Suppressor macrophage treated with lipopolysaccharide for 1 hour (primary cell): Measurements from ENCODE around the gene NR2C2.

Experiments used
- DNase-seq, 3 donors: peaks; one replicate each; pipeline ENCODE4 v3.0.0-alpha.2; 2020 to 2022

NR2C2 gene

DNA sequence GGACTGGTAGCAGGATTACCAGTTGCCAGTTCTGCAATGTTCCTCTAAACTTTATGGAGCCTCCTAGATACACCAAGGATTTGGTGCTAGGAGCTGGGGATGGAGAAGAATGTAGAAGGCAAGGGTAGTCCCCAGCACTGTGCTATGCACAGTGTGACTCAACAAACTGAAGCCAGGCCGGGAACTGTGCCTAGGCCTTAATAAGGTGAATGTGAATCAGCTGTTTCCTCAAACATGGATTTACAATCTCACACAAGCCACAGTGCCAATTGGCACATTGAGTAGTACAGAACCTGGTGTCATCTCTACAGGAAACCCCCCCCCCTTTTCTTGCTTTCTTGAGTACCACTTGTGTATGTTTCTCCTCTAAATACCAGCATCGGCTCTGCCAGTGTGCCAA is 85.3 kb downstream of the NR2C2 start:
- DNase-seq = no peak

DNA sequence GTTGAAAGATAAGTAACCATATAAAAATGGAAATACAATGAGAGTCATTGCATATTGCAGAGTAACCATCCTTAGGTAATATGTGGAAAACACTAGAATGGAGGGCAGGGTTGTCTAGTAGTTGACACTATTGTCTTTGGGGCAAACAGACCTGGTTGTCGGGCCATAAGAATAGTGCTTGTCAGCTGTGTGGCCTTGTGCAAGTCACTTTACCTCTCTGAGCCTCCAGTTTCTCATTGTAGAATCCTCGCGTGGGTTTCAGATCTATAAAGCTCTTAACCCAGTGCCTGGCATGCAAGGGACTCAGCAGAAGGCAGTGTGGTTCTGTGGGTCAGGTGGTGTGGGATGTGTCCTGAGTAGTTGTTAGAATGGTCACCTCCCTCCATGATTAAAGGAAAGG is 85.7 kb downstream of the NR2C2 start:
- DNase-seq = no peak

DNA sequence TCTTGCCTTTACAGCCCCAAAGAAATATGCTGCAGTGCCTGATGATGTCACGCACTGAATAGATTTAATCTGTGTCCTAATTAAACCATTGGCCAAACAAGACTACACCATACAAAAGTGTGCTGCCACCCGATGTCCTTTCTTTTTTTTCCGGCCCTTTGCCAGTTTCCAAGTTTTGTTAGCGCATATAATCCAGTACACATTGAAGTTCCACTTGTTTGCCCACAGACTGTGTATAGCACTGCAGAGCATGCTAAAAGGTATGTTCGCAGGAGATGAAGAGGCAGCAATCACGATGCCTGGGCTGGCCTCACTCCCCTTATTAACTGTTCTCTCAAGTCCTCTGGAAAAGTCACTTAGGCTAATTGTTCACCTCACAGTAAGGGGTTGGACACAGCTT is 90.9 kb downstream of the NR2C2 start:
- no peak for DNase-seq

DNA sequence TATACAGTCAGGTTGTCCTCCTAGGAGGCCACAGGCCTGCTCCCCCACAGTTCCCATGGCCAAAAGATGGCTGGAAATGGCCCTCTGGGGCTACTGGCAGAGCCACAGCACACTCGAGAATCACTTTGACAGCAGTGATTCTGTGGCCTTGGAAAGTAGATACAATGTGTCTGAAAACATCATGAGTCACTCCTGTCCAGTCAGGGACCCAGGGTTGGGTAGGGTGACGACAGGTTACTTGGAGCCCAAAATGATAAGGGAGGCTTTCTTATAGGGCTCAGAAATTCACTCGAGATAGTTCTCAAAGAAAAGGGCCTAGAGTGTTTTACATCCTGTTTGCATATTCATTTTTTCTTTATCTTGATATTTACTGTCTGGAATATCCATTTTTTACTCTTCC is 93.5 kb downstream of the NR2C2 start:
- DNase-seq = no peak

DNA sequence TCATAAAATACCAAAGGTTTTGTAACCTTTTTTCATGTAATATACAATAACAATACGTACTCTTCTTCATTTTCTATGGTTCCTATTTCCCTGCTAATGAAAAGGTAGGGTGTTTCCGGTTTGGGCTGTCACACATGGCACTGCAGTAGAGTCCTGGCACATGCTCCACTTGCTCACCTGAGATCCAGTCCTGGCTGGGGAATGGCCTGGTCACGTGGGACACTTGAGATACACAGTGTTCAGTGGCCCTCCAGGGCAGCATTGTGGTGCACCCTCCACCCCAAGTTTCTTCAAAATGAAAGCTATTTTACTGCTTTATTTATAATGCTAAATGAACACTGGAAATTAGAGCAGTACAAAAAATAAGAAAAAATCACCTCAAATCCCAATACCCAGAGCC is 94.6 kb downstream of the NR2C2 start:
- DNase-seq = no peak

DNA sequence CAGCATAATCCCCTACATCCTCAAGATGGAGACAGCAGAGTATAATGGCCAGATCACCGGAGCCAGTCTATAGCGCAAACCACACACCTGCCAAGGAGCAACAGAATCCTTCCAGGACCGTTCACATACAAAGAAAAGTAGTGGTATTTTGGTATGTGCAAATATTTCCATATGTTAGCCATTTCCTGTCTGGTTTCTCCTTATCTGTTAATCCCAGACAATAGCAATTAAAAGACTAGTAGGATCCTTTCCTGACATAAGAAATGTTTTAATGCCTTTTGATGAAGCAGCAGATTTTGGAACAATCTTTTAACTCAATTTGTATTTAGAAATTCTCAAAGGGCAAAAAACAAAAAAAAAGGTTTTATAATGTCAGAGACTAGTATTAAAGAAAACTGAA is 95.6 kb downstream of the NR2C2 start:
- no peak for DNase-seq

DNA sequence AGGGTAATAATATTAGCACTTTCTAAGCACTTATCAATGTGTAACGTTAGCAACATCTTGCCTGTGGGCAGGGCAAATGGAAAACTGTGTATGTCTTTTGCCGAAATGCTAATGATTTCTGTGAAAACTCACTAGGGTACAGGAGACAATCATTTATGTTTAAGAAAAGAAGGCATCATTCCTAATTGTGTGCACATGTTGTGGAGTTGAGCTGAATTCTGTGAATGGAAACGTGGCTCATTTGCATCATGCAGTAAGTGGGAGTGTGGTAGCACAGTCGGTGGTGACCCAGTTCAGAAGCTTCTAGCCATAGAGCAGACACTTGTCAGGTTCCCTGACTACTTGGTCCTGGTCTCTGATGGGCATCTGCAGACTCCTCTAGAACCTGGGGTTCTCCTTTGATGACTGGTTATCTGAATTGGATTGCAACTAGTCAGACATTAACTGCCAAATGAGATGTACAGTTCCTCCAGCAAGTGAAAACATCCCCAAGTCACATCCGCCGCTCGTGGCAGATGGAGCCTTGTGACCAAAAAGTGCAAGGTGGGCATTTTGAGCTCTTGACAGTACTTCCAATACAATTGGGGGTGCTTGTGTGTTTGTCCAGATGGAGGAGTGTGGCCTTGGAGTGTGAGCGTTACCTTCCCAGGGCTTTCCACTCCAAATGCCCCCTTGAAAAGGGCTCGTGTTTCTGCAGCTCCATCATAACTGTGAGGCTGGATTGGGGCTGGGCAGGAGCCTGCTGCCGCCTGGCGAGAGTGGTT is 96.2 kb downstream of the NR2C2 start:
- DNase-seq = no peak

DNA sequence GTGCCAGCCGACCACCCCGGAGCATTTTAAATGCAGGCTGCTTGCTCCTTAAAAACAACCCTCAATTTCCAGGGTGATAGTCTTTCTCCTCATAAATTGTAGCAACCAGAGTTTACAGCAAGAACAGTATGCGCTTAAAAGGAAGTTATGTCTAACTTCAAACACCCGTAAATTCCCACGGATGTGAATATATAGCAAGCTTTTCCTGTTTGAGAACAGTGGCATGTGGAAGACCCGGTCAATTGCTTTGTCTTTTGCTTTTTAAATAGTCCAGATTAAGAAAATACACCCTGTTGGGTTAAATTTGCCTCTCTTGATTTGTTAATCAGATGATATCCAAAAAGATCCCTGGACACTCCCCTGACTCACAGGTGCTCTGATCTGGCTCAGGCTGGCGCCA is 96.9 kb downstream of the NR2C2 start:
- DNase-seq = no peak

DNA sequence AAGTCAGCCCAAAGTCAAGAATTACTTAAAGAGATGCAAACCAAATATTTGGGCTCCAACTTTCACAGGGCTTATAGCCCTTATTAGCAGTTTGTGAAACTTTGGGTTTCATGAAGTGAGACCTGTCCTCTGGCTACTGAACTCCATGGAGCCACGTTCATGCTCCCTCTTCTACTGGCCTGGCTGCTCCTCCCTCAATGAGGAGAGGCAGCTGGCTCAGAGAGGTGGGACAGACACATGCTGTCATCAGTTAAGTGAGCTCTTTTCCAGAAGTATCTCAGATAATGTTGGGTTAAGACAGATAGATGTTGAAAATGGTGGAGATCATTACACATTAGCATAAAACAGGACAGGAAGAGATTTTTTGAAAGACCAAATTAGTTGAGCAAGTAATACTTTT is 98.3 kb downstream of the NR2C2 start:
- no peak for DNase-seq

DNA sequence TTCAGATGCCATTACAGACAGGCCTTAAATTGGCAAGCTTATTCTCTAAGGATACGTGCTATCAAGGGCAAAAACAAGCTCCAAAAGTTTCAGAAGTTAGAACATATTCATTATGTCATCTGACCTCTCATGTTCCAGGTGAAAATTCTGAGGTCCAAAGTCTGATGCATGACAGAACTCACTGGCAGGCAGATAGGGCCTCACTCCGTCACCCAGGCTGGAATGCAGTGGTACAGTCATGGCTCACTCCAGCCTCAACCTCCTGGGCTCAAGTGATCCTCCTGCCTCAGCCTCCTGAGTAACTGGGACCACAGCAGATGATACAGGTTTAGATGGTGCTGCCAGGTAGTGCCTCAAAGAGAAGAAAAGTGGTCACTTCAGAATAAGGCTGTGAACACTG is 102.2 kb downstream of the NR2C2 start:
- no peak for DNase-seq

DNA sequence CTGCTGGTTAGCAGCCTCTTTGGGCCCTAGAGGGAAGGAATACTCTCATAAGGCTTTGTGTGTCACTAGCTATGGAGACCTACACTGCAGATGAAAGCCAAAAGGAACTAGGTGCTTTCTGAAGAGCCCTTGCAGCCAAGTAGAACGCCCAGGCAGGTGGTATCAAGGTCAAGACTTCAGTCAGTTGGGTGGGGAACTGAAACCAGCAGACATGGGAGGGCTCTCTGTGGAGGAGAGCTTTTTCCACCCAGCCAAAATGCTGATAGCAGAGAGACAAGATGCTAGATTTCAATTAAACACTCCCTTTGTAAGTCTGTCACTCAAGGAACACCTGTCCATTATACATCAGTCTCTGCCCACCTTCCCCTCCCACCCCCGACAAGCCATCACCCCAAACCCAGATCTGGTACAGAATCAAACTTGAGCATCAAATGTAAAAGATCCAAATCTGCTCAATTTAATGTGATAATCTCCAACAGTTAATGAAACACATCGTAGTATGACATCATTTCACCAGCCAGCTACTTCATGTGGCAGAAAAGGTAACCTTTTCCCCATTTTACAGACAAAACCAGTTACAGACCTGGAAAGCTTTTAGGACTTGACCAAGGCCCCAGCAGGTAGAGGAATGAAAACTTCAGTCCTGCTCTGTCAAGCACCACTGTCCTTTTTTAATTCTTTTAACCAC is 103.2 kb downstream of the NR2C2 start:
- no peak for DNase-seq

DNA sequence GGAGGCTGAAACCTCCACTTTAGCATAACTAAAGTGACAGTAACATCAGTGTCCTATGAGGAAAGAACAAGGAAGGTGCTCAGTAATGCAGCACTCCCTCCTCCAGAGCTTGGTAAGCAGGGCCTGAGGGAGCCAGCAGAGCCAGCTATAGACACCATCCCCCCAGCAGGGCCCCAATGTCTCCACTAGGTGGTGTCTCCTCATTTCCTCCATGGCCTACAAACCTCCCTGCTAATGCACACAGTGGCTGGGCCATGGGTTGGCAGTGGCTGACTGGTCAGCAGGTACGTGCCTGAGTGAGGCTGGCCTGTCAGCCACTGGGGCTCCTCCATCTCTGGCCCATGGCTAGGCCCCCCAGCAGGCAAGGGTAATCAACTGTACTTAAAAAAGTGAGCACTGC is 104.1 kb downstream of the NR2C2 start:
- DNase-seq = peak; percentile 46 to 68 (median 48)

DNA sequence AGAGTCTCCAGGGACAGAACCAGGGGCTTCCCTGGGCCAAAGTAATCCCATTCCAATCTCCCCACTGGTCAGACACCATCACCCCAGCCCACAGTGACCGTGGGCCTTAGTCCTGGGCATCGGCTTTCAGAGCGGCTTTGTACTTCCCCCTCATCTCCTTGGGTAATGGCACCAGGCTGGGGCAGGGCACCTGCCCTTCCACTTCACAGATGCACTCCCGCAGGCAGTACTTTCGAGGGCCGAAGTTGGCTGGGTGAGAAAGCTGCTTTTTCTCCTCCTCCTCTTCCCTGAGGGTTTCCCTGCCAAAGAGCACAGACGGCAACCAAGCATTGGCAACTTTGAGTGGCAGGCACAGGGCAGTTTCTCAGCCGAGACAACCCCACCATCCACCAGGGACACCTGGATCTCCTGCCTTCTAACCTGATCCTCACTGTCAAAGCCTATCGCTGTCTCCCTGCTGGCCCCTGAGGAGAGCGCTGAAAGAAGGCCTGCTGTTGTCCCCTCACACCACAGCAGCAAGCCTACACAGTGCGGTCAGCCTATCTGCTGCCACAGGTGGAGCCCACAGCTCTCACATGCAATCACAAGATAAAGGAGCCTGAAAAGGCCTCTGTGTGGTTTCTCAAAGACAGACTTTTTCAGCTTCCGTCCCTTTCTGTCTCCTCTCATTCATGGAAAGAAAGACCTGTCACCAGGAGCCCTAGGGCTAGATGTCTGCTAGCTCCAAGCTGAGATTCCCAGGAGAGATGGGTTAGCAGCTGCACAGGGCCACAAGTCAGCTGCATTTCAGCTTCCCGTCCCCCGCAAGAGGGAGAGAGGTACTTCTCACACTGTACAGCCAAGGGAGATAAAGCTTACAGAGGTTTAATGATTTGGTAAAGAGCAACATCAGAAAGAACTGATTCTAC is 105.2 kb downstream of the NR2C2 start:
- DNase-seq = no peak

DNA sequence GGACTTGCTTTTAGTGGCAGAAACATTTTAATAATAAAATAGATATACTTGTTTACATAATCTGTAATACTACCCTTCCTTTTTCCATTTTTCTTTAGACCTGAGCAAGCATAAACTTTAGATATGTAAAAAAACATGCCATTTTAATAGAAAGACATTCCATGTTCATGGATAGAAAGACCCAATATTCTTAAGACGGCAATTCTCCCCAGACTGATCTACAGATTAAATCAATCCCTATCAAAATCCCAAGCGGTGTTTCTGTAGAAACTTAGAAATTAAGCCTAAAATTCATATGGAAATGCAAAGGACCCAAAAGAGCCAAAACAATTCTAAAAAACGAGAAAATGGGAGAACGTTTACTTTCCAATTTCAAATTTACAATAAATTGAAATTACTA is 106.2 kb downstream of the NR2C2 start:
- DNase-seq = no peak

DNA sequence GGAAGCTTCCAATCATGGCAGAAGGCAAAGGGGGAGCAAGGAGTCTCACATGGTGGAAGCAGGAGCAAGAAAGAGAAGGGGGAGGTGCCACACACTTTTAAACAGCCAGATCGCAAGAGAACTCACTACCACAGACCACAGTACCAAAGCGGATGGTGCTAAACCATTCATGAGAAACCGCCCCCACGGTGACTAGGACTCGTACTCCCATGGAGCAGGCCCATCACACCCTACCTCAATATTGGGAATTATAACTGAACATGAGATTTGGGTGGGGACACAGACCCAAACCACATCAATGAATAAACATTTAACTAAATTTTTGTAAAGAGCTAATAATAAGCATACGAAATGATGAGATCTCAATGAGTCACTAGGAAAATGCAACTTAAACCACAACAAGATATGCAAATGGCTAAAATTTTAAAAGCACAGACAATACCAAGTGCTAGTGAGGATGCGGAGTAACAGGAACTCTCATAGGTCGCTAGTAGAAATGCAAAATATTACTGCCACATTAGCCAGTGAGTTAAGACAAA is 107.7 kb downstream of the NR2C2 start:
- peak in 1 of 3 donors; percentile 6 for DNase-seq

DNA sequence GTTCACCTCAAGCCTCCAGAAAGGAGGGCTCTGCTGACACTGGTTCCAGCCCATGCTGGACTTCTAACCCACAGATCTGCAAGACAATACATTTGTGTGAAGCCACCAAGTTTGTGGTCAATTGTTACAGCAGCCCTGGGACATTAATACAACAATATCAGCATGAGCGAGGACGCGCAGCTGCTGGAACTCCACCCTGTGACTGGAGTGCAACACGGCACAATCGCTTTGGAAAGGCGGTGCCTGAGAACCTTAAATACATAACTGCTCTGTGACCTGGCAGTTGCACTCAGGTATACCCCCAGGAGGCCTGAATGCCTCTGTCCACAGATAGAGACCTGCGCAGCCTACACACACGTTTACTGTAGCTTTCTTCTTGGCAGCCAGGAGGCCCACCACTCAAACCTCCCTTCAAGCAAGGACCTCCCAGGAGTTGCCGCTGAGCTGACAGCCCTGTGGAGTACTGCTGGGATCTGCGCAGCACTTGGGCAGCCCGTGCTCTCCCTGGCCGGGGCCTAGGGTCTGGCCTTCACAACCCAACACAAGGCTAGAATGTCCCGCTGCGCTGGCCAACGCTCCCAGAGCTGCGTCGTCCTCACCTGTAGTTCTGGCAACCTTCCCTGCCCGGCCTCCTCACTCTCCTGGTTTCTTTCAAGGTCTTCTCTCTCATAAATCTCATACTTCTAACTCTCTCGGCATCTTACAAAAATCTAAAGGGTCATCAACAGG is 109.5 kb downstream of the NR2C2 start:
- no peak for DNase-seq

DNA sequence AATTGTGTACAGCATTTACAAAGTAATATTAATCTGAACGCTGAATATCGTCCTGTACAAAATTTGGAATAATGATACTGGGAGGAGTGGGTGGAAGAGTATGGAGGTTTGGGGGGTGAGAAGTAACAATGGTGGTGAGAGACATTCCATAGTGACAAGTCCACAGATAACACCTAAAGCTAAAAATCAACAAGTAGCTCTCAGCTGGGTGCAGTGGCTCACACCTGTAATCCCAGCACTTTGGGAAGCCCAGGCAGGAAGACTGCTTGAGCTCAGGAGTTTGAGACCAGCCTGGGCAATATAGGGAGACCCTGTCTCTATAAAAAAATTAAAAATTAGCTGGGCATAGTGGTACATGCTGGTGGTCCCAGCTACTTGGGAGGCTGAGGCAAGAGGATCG is 112.6 kb downstream of the NR2C2 start:
- DNase-seq = no peak

DNA sequence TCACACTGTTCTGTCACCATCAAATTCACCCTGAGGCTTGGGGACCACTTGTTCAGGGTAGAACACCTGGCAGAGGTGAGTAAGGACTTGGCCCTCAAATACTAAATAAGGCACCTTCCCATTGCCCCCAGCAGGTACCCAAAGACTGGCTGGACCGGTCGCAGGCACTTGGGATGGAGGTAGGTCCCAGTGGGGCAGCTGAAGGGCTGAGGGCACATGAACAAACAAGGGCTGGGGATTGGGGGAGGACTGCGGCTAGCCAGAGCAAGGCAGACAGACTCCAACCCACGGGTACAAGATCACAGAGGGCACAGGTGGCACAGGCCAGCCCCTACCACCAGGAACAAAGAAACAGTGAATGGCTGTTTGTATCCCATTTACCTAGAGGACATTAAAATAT is 115.9 kb downstream of the NR2C2 start:
- no peak for DNase-seq

DNA sequence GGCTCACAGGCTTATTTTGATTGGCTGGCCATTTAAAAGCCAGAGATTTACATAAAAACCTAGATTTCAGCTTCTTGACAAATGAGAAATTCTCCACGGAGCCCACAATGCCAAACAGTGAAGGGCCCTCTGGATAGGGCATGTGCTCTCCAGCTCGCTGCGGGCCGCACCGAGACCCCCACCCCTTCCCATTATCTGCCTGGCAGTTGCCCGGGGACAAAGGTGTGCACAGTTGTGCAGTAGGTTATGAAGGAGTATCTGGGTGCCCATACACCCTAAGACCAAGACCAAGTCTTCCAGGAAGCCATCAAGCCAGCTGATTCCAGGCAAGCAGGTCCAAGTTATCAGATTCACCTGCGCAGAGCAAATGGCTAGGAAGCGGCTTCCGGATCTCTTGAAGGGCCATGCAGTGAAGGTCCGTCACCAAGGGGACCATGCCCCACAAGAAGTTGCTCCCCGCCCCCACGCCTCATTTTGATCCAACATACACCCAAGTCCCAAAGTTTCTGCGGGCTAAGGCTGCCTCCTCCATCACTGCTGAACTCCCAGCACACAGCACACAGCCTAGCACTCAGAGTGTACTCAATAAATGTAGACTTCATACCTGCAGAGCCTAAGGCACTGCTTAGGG is 116.4 kb downstream of the NR2C2 start:
- no peak for DNase-seq

DNA sequence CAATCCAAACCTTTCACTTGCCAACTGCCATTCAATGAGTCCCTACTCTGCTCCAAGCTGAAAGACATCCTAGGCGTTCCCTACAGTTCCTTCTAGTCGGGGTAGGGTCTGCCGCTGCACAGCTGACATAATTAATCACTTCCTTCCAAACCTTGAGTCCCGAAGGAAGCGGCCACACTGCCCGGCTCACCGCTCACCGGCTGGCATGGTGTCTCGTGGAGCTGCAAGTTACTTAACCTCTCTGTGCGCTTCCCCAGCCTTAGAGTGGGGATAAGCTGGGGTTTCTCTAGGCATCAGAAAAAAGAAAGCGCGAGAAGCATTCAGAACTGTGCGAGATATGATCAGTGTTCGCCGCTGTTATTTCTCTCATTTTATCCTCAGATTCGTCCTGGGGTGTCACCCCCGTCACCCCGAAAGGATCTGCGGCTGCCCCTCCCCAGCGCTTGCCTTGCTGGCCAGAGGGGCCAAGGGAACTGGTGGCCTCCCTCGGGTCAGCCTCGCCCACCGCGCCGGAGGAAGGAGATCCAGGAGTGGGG is 117.0 kb downstream of the NR2C2 start:
- peak; percentile 43 to 59 (median 55) for DNase-seq

DNA sequence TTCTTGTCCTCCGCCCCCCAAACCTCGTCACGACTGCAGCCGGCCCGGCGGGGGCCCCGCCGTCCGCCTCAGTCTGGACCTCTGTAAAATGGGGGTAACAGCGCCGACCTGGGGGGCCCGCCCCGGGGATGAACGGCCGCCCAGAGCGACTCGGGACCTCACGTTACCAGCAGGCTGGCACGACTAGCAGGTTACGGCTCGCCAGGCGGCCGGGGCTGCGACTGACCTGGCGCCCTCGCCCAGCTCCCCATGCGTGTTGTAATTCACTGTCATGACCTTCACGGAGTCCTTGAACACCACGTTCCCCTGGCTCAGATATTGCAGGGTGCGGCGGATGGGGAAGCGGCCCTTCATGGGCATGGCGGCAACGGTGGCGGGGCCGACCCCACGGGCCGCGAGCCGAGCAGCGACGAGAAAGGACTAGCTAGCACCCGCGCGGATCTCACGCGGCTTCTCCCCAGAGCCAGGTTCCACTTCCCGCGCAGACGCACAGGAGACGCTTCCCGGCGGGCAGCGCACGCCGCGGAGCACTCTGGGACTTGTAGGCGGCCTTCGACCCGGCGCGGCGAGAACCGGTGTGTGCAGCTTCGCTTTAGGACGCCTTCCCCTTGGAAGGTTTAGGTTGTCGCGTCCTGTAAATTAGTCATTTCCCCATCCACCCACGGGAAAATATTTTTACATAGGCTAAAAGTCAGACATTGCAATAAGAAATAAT is 117.6 kb downstream of the NR2C2 start, which contains the start of gene MRPS25:
MRPS25 (minus strand) TSS at position 481 of the 715 bp plus-strand sequence; CDS start at position 360, 121 bp downstream.
- DNase-seq = peak; percentile 93 to 97 (median 96)
